ENCODE results near the gene NARS2. TPM values are rescaled to one million over a fixed set of nuclear protein-coding genes. Genes with fewer than 3 reads are reported as not detected.

Gene NARS2
- total RNA-seq, 1 donor from 2014 or later, result 24.7 TPM

- Mint-ChIP-seq H3K27me3 (no peaks in the 10 kb centered on the region), H3K4me1 (ENCODE audit: low read depth) (peaks cover 26% of the 10 kb centered on the region), H3K27ac (peak overlapping the region; percentile 54), H3K9me3 (ENCODE audit: low read depth) (peaks cover 11% of the 10 kb centered on the region), H3K36me3 (ENCODE audit: insufficient read depth) (peaks cover 21% of the 10 kb centered on the region), H3K4me3 (ENCODE audit: low read depth) (no peak overlapping the region)
- no peak for TF ChIP-seq CTCF (IDR thresholded peaks at IDR 0.05; ENCODE audit: unreplicated experiment)
- no peak for DNase-seq (ENCODE audit: low spot score, unreplicated experiment)
Observed at GRCh38 chr11:78548911-78549590, 25.6 kb downstream of the NARS2 start.

- peaks cover 14% of the 10 kb centered on the region for H3K9me3 Mint-ChIP-seq (ENCODE audit: low read depth)
- no peak for DNase-seq (ENCODE audit: low spot score, unreplicated experiment)
- peaks cover 26% of the 10 kb centered on the region for H3K4me1 Mint-ChIP-seq (ENCODE audit: low read depth)
- H3K36me3 Mint-ChIP-seq (ENCODE audit: insufficient read depth), result peaks cover 20% of the 10 kb centered on the region
- TF ChIP-seq CTCF (IDR thresholded peaks at IDR 0.05; ENCODE audit: unreplicated experiment), result no peak
- H3K27me3 Mint-ChIP-seq, result no peaks in the 10 kb centered on the region
- peak overlapping the region; percentile 23 for H3K27ac Mint-ChIP-seq
- H3K4me3 Mint-ChIP-seq (ENCODE audit: low read depth), result no peak overlapping the region
Observed at GRCh38 chr11:78547931-78548705, 26.5 kb downstream of the NARS2 start.

GRCh38 chr11:78542007-78542406 is 32.7 kb downstream of the NARS2 start:
- H3K4me3 Mint-ChIP-seq (ENCODE audit: low read depth), result no peak overlapping the region
- H3K4me1 Mint-ChIP-seq (ENCODE audit: low read depth), result peaks cover 9% of the 10 kb centered on the region
- no peak for TF ChIP-seq CTCF (IDR thresholded peaks at IDR 0.05; ENCODE audit: unreplicated experiment)
- peaks cover 23% of the 10 kb centered on the region for H3K36me3 Mint-ChIP-seq (ENCODE audit: insufficient read depth)
- no peaks in the 10 kb centered on the region for H3K27me3 Mint-ChIP-seq
- DNase-seq (ENCODE audit: low spot score, unreplicated experiment), result no peak
- H3K9me3 Mint-ChIP-seq (ENCODE audit: low read depth), result peaks cover 3% of the 10 kb centered on the region
- peak overlapping the region; percentile 67 for H3K27ac Mint-ChIP-seq

- peaks cover 9% of the 10 kb centered on the region for H3K4me1 Mint-ChIP-seq (ENCODE audit: low read depth)
- DNase-seq (ENCODE audit: low spot score, unreplicated experiment), result no peak
Observed at GRCh38 chr11:78541537-78541936, 33.1 kb downstream of the NARS2 start.

More at GRCh38 chr11:78541537-78541936, 33.1 kb downstream of the NARS2 start:
- H3K36me3 Mint-ChIP-seq (ENCODE audit: insufficient read depth), result peaks cover 23% of the 10 kb centered on the region
- H3K27ac Mint-ChIP-seq, result no peak overlapping the region
- TF ChIP-seq CTCF (IDR thresholded peaks at IDR 0.05; ENCODE audit: unreplicated experiment), result no peak
- H3K27me3 Mint-ChIP-seq, result no peaks in the 10 kb centered on the region
- H3K9me3 Mint-ChIP-seq (ENCODE audit: low read depth), result peaks cover 3% of the 10 kb centered on the region
- H3K4me3 Mint-ChIP-seq (ENCODE audit: low read depth), result no peak overlapping the region
